GM12878 (cell line): Measurements from ENCODE around the gene ITGA8.

Source experiments
- MXI1 ChIP-seq: fragments of 150-350 bp; IDR thresholded peaks from 2 replicates; pipeline ENCODE4 v1.6.1; 2011; ENCODE audit warnings: low read depth, mild to moderate bottlenecking, inconsistent platforms, low read length, improper control_type of control experiment
- MYC ChIP-seq: IDR thresholded peaks from 2 replicates; pipeline ENCODE4 v1.6.1; 2011; ENCODE audit warnings: mild to moderate bottlenecking, low read length, moderate library complexity, inconsistent platforms; ENCODE audit not compliant: insufficient read depth, insufficient replicate concordance, insufficient read length, severe bottlenecking

DNA sequence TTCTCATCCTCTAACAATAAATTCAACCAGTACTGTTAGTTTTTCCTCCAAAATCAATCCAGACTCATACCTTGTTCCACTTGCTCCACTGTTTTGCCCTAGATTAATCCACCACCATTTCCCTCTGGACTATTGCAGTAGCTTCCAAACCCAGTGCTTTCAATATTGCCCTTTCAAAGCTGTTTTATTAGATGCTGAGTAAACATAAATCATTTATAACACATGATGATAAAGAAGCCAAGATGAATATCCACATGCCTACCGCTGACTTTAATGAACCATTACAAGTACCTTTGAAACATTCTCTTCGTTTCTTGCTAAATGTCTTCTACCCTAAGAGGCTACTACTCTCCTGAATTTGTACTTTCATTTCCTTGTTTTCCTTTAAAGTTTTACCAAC, 174.5 kb downstream of the ITGA8 start:
- no peak for TF ChIP-seq MYC
- no peak for TF ChIP-seq MXI1
